Measurements from ENCODE around the gene CTNNA1.

The CTNNA1 gene

GRCh38 chr5:138949988-138950387, 196.8 kb downstream of the CTNNA1 start:
- no peak for DNase-seq (ENCODE audit: low read depth in 2 of 2)

GRCh38 chr5:138950421-138951031, 197.3 kb downstream of the CTNNA1 start:
- DNase-seq (ENCODE audit: low read depth in 2 of 2) = no peak

GRCh38 chr5:138951091-138951985, 198.1 kb downstream of the CTNNA1 start:
- no peak for DNase-seq (ENCODE audit: low read depth in 2 of 2)

- no peak for DNase-seq (ENCODE audit: low read depth in 2 of 2)
These were observed 198.9 kb downstream of the CTNNA1 start for GRCh38 chr5:138951986-138952735.

GRCh38 chr5:138952962-138953361, 199.7 kb downstream of the CTNNA1 start:
- no peak for DNase-seq (ENCODE audit: low read depth in 2 of 2)

- no peak for DNase-seq (ENCODE audit: low read depth in 2 of 2)
These were observed 200.4 kb downstream of the CTNNA1 start for GRCh38 chr5:138953387-138954256.

GRCh38 chr5:138954257-138955012, 201.2 kb downstream of the CTNNA1 start:
- no peak for DNase-seq (ENCODE audit: low read depth in 2 of 2)

- no peak for DNase-seq (ENCODE audit: low read depth in 2 of 2)
These were observed 201.9 kb downstream of the CTNNA1 start for GRCh38 chr5:138955013-138955660.

- no peak for DNase-seq (ENCODE audit: low read depth in 2 of 2)
These were observed 202.6 kb downstream of the CTNNA1 start for GRCh38 chr5:138955671-138956295.

- no peak for DNase-seq (ENCODE audit: low read depth in 2 of 2)
These were observed 203.6 kb downstream of the CTNNA1 start for GRCh38 chr5:138956801-138957200.

GRCh38 chr5:138960145-138960692, 207.0 kb downstream of the CTNNA1 start:
- DNase-seq (ENCODE audit: low read depth in 2 of 2) = no peak

GRCh38 chr5:138961221-138961620, 208.0 kb downstream of the CTNNA1 start:
- no peak for DNase-seq (ENCODE audit: low read depth in 2 of 2)

GRCh38 chr5:138961729-138962128, 208.5 kb downstream of the CTNNA1 start:
- DNase-seq (ENCODE audit: low read depth in 2 of 2) = no peak

- DNase-seq (ENCODE audit: low read depth in 2 of 2) = no peak
These were observed 209.6 kb downstream of the CTNNA1 start for GRCh38 chr5:138962614-138963370.

GRCh38 chr5:138963763-138964371, 210.6 kb downstream of the CTNNA1 start:
- no peak for DNase-seq (ENCODE audit: low read depth in 2 of 2)

- no peak for DNase-seq (ENCODE audit: low read depth in 2 of 2)
These were observed 211.5 kb downstream of the CTNNA1 start for GRCh38 chr5:138964647-138965201.

- DNase-seq (ENCODE audit: low read depth in 2 of 2) = no peak
These were observed 212.4 kb downstream of the CTNNA1 start for GRCh38 chr5:138965626-138966025.
